ENCODE data around the gene SOX5. TPM values are rescaled to one million over a fixed set of nuclear protein-coding genes. Genes with fewer than 3 reads are reported as not detected.

Gene SOX5
- total and polyA plus RNA-seq, 2 experiments from 2014 or later, result 14.8 to 26.4 TPM

DNA sequence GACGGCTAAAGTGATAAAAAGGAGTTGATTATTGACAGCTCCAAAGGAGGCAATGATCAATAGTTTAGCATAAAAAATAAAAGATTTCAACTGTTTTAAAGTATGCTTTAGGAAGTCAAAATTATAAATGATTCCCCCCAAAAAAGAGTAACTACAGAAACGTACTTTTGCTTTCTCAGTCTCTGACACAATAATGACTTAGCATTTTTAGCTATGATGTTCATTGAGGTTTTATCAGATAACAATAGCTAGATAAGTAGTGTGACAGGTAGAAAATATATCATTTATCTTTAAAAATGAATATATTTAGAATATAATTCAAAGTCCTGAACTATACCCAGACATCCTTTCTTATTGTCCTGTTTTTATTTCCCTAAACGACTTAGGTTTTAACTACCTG is 352.9 kb downstream of the SOX5 start:
- no peaks in the 10 kb centered on the region for H3K9me3 ChIP-seq (ENCODE audit: low read depth)
- no peaks in the 10 kb centered on the region for H3K79me2 ChIP-seq
- no peak overlapping the region for H3K4me2 ChIP-seq
- DNase-seq (ENCODE audit: low spot score), result no peak
- H3K27me3 ChIP-seq, result no peaks in the 10 kb centered on the region
- H3K9me2 ChIP-seq (replicated peaks; ENCODE audit: insufficient read depth), result no peaks in the 10 kb centered on the region
- H3K4me3 ChIP-seq, result no peak overlapping the region
- H3K36me3 ChIP-seq (replicated peaks; ENCODE audit: insufficient read depth, low read depth), result no peaks in the 10 kb centered on the region
- 84% methylated on average over 3 of the region's 3 CpGs for WGBS (ENCODE audit: low lambda C conversion rate, missing lambda C conversion rate)
- H3K4me1 ChIP-seq (ENCODE audit: insufficient read depth), result no peaks in the 10 kb centered on the region
- no peaks in the 10 kb centered on the region for H4K20me1 ChIP-seq (ENCODE audit: insufficient read depth, poor library complexity, severe bottlenecking)
- TF ChIP-seq EZH2 (IDR thresholded peaks at IDR 0.05; ENCODE audit: borderline replicate concordance), result no peak
- TF ChIP-seq, protein P1, sequence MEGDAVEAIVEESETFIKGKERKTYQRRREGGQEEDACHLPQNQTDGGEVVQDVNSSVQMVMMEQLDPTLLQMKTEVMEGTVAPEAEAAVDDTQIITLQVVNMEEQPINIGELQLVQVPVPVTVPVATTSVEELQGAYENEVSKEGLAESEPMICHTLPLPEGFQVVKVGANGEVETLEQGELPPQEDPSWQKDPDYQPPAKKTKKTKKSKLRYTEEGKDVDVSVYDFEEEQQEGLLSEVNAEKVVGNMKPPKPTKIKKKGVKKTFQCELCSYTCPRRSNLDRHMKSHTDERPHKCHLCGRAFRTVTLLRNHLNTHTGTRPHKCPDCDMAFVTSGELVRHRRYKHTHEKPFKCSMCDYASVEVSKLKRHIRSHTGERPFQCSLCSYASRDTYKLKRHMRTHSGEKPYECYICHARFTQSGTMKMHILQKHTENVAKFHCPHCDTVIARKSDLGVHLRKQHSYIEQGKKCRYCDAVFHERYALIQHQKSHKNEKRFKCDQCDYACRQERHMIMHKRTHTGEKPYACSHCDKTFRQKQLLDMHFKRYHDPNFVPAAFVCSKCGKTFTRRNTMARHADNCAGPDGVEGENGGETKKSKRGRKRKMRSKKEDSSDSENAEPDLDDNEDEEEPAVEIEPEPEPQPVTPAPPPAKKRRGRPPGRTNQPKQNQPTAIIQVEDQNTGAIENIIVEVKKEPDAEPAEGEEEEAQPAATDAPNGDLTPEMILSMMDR (IDR thresholded peaks at IDR 0.05; ENCODE audit: poor library complexity), result no peak
- TF ChIP-seq EZH2phosphoT487 (IDR thresholded peaks at IDR 0.05; ENCODE audit: low read depth, severe bottlenecking, unreplicated experiment), result no peak
- H2AFZ ChIP-seq, result no peak overlapping the region
- H3K27ac ChIP-seq, result no peak overlapping the region

DNA sequence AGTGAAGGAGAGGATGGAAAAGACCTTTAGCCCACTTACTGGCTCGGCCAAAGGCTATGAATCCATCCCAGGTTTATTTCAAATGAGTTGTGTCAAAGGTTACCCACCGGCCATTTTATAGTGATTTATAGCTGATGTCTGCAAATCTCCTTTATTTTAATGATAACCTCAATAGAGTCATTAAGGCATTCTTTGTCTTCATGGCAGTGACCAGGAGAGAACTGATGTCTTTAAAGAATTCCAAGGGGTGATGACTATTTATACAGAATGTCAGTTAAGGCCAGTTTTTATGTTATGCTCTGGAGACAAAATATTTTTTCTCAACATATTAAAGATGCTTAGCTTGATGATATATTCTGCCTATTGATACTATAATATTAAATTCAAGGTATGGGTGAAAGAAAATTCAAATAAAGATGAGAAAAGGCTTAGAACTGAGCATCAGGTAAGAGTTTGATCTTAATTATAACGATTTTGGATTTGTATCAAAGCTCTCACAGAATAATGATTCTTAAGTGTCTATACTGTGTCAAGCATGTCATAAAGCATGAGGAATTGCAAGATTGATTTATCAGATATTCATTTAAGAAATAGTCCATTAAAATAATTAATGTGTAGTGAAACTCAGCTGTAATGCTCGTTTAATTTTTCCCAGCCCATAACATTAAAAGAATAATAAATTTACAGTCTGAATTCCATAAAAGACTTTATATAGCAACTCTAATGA is 361.5 kb downstream of the SOX5 start:
- H3K79me2 ChIP-seq, result no peaks in the 10 kb centered on the region
- no peaks in the 10 kb centered on the region for H3K36me3 ChIP-seq (replicated peaks; ENCODE audit: insufficient read depth, low read depth)
- 84% methylated on average over 4 of the region's 4 CpGs for WGBS (ENCODE audit: low lambda C conversion rate, missing lambda C conversion rate)
- H3K4me2 ChIP-seq, result no peak overlapping the region
- H3K9me2 ChIP-seq (replicated peaks; ENCODE audit: insufficient read depth), result no peaks in the 10 kb centered on the region
- TF ChIP-seq, protein P1 (IDR thresholded peaks at IDR 0.05; ENCODE audit: poor library complexity), result no peak
- TF ChIP-seq EZH2 (IDR thresholded peaks at IDR 0.05; ENCODE audit: borderline replicate concordance), result no peak
- TF ChIP-seq EZH2phosphoT487 (IDR thresholded peaks at IDR 0.05; ENCODE audit: low read depth, severe bottlenecking, unreplicated experiment), result no peak
- H3K9me3 ChIP-seq (ENCODE audit: low read depth), result no peaks in the 10 kb centered on the region
- H3K27me3 ChIP-seq, result no peaks in the 10 kb centered on the region
- H3K4me1 ChIP-seq (ENCODE audit: insufficient read depth), result no peaks in the 10 kb centered on the region
- H3K27ac ChIP-seq, result no peak overlapping the region
- H4K20me1 ChIP-seq (ENCODE audit: insufficient read depth, poor library complexity, severe bottlenecking), result no peaks in the 10 kb centered on the region
- DNase-seq (ENCODE audit: low spot score), result no peak
- H3K4me3 ChIP-seq, result no peak overlapping the region
- H2AFZ ChIP-seq, result no peak overlapping the region

DNA sequence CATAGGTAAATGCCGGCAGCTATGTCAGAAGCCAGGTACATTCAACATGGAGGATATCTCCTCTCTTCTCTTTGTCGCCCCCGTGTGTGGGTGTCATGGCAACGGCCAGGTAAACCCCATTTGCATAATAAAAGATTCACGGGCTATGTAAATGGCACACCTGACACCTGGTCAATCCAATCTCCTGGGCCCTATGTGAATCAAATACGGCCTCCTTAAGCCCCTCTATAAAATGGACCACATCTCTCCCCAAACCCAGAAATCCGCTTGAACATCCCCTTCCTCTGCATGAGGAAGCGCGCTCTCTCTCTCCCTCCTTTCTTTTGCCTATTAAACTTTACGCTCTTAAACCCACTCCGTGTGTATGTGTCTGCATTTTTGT is 363.7 kb downstream of the SOX5 start:
- no peak for DNase-seq (ENCODE audit: low spot score)
- 76% methylated on average over 11 of the region's 11 CpGs for WGBS (ENCODE audit: low lambda C conversion rate, missing lambda C conversion rate)

More for the DNA sequence above, 363.7 kb downstream of the SOX5 start:
- H3K4me3 ChIP-seq, result no peak overlapping the region
- H4K20me1 ChIP-seq (ENCODE audit: insufficient read depth, poor library complexity, severe bottlenecking), result no peaks in the 10 kb centered on the region
- TF ChIP-seq, protein P1 (IDR thresholded peaks at IDR 0.05; ENCODE audit: poor library complexity), result no peak
- no peak for TF ChIP-seq EZH2phosphoT487 (IDR thresholded peaks at IDR 0.05; ENCODE audit: low read depth, severe bottlenecking, unreplicated experiment)
- TF ChIP-seq EZH2 (IDR thresholded peaks at IDR 0.05; ENCODE audit: borderline replicate concordance), result no peak
- no peaks in the 10 kb centered on the region for H3K27me3 ChIP-seq
- H3K36me3 ChIP-seq (replicated peaks; ENCODE audit: insufficient read depth, low read depth), result no peaks in the 10 kb centered on the region
- H3K4me1 ChIP-seq (ENCODE audit: insufficient read depth), result no peaks in the 10 kb centered on the region
- H3K27ac ChIP-seq, result no peak overlapping the region
- H3K79me2 ChIP-seq, result no peaks in the 10 kb centered on the region
- H3K9me3 ChIP-seq (ENCODE audit: low read depth), result no peaks in the 10 kb centered on the region
- H2AFZ ChIP-seq, result no peak overlapping the region
- H3K4me2 ChIP-seq, result no peak overlapping the region
- H3K9me2 ChIP-seq (replicated peaks; ENCODE audit: insufficient read depth), result no peaks in the 10 kb centered on the region

Measured in hepatocyte (in vitro differentiated cells).